ENCODE data around the gene MAN2B2. TPM values are rescaled to one million over a fixed set of nuclear protein-coding genes. Genes with fewer than 3 reads are reported as not detected.

Gene MAN2B2
- total RNA-seq, 1 experiment from 2014 or later, result 5.9 TPM

DNA sequence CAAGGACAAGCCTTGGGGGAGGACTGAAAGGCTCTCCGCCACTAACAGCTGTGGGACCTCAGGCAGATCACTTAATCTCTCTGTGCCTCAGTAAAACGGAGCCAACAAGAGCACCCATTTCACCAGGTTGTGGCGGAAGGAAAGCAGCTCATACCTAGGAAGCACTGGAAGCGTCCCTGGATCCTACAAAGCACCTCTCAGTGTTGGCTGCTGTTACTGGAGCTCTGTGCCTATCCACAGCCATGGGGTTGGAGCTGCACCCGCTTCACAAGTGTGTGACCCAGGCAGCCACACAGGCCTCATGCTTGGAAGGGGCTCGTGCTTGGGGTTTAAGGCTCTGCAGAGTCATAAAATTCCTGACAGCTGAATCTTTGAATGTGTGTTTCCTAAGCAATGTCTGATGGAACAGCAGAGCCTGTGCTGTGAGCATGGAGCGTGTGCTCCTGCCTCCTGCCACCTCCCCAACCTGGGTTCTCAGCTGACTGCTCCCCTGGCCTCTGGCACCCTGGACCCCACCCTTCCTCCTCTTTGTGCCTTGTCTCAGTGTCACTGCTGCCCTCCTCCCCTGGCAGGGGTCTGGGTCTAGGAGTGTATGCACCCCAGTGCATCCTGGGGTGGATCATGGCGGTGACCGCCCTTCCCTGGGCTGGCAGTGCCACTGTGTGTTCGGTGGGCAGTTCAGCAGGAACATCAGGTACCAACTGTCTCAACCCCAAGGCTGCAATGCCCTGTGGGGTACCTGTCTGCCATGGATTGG is 14.4 kb upstream of the MAN2B2 start:
- Histone ChIP-seq H2BK15ac (ENCODE audit: low read depth, low read length) (no peak overlapping the region), H4K5ac (ENCODE audit: insufficient read length, low read depth, low read length) (no peak overlapping the region), H3K27me3 (ENCODE audit: insufficient read depth, low read length) (peaks cover 33% of the 10 kb centered on the region), H3K27ac (ENCODE audit: insufficient read length, low read depth, low read length) (no peak overlapping the region), H3T11ph (ENCODE audit: low read length) (no peak overlapping the region), H2AFZ (ENCODE audit: low read length) (no peak overlapping the region), H4K91ac (ENCODE audit: insufficient read length, low read depth, low read length) (no peak overlapping the region), H3K79me1 (ENCODE audit: insufficient read depth, low read depth, low read length, poor library complexity, severe bottlenecking) (no peaks in the 10 kb centered on the region), H3K56ac (ENCODE audit: insufficient read length, low read depth, low read length) (no peak overlapping the region), H2BK120ac (ENCODE audit: low read depth, low read length, poor library complexity, severe bottlenecking) (no peak overlapping the region), H3K4me2 (ENCODE audit: insufficient read depth, insufficient read length, low read length) (no peak overlapping the region), H3K14ac (ENCODE audit: insufficient read depth, low read length) (no peak overlapping the region; the same call in 1 of the 2 replicates), H3K9me3 (ENCODE audit: control insufficient read depth, low read depth, low read length) (no peaks in the 10 kb centered on the region), H3K18ac (ENCODE audit: insufficient read length, low read depth, low read length) (no peak overlapping the region), H3K23ac (ENCODE audit: insufficient read length, low read depth, low read length) (no peak overlapping the region), H3K23me2 (ENCODE audit: insufficient read length, low read depth, low read length, poor library complexity, severe bottlenecking) (peaks cover 4% of the 10 kb centered on the region), H2AK5ac (ENCODE audit: insufficient read length, low read length) (no peak overlapping the region), H3K4ac (ENCODE audit: low read depth, low read length) (no peak overlapping the region), H2BK20ac (ENCODE audit: low read depth, low read length, poor library complexity, severe bottlenecking) (no peak overlapping the region), H3K4me1 (ENCODE audit: insufficient read depth, low read length) (no peaks in the 10 kb centered on the region), H3K9ac (ENCODE audit: extremely low read depth, insufficient read length, low read length) (no peak overlapping the region), H2BK5ac (ENCODE audit: insufficient read length, low read length) (no peak overlapping the region), H3K79me2 (ENCODE audit: insufficient read depth, low read length) (no peaks in the 10 kb centered on the region), H4K20me1 (ENCODE audit: control insufficient read depth, insufficient read depth, insufficient read length) (no peaks in the 10 kb centered on the region), H2BK12ac (ENCODE audit: insufficient read length, low read depth, low read length) (no peak overlapping the region), H4K8ac (replicated peaks; ENCODE audit: insufficient read length, low read depth, low read length) (no peak overlapping the region)
- Mint-ChIP-seq H3K4me3 (no peak overlapping the region; a peak in 1 of 5 replicates), H3K27me3 (ENCODE audit: low read depth) (peaks cover 93% of the 10 kb centered on the region), H3K36me3 (ENCODE audit: insufficient read depth in 1 of 3, low read depth in 3 of 3) (no peaks in the 10 kb centered on the region; a peak in 1 of 7 replicates), H3K27ac (no peak overlapping the region), H3K9me3 (no peaks in the 10 kb centered on the region), H3K4me1 (peaks cover 6 to 17% of the 10 kb centered on the region in 2 experiments; a peak in 2 of 4 replicates)
- TF ChIP-seq, protein P1, sequence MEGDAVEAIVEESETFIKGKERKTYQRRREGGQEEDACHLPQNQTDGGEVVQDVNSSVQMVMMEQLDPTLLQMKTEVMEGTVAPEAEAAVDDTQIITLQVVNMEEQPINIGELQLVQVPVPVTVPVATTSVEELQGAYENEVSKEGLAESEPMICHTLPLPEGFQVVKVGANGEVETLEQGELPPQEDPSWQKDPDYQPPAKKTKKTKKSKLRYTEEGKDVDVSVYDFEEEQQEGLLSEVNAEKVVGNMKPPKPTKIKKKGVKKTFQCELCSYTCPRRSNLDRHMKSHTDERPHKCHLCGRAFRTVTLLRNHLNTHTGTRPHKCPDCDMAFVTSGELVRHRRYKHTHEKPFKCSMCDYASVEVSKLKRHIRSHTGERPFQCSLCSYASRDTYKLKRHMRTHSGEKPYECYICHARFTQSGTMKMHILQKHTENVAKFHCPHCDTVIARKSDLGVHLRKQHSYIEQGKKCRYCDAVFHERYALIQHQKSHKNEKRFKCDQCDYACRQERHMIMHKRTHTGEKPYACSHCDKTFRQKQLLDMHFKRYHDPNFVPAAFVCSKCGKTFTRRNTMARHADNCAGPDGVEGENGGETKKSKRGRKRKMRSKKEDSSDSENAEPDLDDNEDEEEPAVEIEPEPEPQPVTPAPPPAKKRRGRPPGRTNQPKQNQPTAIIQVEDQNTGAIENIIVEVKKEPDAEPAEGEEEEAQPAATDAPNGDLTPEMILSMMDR (conservative IDR thresholded peaks at IDR 0.05), result no peak
- DNase-seq, result no peak
- WGBS (ENCODE audit: extremely low coverage, insufficient read length, low lambda C conversion rate), result no CpG with 5 or more reads among the region's 10 CpGs

All from H9 (cell line).